ENCODE results near the gene GOLGA8M. TPM values are rescaled to one million over a fixed set of nuclear protein-coding genes. Genes with fewer than 3 reads are reported as not detected.
"Not testable (repeated sequence)": the region's sequence is repeated elsewhere in the genome, so short reads cannot be mapped to it uniquely, and the experiment has no call there.

Gene GOLGA8M
- total and polyA plus RNA-seq, 2 of the 8 experiments (the other 6 are each of a cell fraction or from before 2014, with no cell fraction given): not detected

DNA sequence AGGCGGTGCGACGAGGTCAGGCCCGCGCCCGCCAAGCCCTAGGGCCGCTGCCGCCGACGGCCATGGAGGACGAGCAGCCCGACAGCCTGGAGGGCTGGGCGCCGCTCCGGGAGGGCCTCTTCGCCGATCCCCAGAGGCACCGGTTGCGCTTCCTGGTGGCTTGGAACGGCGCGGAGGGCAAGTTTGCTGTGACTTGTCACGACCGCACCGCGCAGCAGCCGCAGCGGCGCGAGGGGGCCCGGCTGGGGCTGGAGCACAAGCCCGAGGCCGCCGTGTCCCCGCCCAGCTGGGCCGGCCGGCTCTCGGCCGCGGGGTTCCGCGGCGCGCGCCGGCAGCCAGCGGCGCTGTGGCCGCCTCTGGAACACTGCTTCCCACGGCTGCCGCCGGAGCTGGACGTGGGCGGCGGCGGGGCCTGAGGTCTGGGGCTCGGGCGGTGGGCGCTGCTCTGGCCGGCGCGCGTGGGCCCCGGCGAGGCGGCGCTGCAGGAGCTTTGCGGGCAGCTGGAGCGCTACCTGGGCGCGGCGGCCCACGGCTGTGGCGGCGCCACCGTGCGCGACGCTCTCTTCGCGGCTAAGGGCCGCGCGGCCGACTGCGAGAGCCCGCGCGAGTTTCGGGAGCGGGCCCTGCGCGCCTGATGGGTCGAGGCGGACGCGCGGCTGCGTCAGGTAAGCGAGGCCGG is 25.4 kb upstream of the GOLGA8M start:
- TF ChIP-seq KDM4A (IDR thresholded peaks at IDR 0.05; ENCODE audit: low read depth, low read length, severe bottlenecking): peak; percentile 40
- H3K23me2 ChIP-seq (ENCODE audit: low read depth, low read length); H3K23ac ChIP-seq (ENCODE audit: insufficient read length); H3K56ac ChIP-seq (replicated peaks; ENCODE audit: insufficient read length, low read depth, low read length); H3K4me1 ChIP-seq (replicated peaks in 1 of 4; ENCODE audit: control insufficient read depth in 3 of 4, insufficient read depth in 4 of 4, low read length in 3 of 4); H2BK12ac ChIP-seq (ENCODE audit: low read depth, low read length); H3K4ac ChIP-seq (replicated peaks; ENCODE audit: insufficient read length, low read depth, low read length); H2BK5ac ChIP-seq (ENCODE audit: low read depth, low read length); H2AFZ ChIP-seq (ENCODE audit: low read length); H2BK15ac ChIP-seq (ENCODE audit: low read length); FAIRE-seq; H3K36me3 ChIP-seq (ENCODE audit: control insufficient read depth in 2 of 4, insufficient read depth in 4 of 4, low read length in 3 of 4); H3K9ac ChIP-seq (replicated peaks in 1 of 4; ENCODE audit: extremely low read depth in 1 of 4, low read depth in 3 of 4, low read length in 3 of 4); H3K79me2 ChIP-seq (ENCODE audit: control insufficient read depth in 1 of 2, insufficient read depth in 2 of 2, low read length in 2 of 2); H3K27me3 ChIP-seq (replicated peaks in 1 of 4; ENCODE audit: control insufficient read depth in 3 of 4, extremely low read depth in 1 of 4, insufficient read depth in 3 of 4, low read length in 3 of 4); H3K79me1 ChIP-seq (ENCODE audit: low read depth, low read length); H4K8ac ChIP-seq (ENCODE audit: extremely low read depth, insufficient read depth, low read length); H3K27ac ChIP-seq (ENCODE audit: low read depth, low read length); H3K9me3 ChIP-seq (ENCODE audit: insufficient read depth in 2 of 2, low read depth in 1 of 2, low read length in 1 of 2); H4K20me1 ChIP-seq (replicated peaks in 1 of 2; ENCODE audit: control insufficient read depth in 1 of 2, insufficient read depth in 2 of 2, low read length in 2 of 2); H2BK120ac ChIP-seq (replicated peaks; ENCODE audit: low read depth, low read length); CTCF ChIA-PET (ENCODE audit: partially characterized antibody); H2AK5ac ChIP-seq (ENCODE audit: low read depth, low read length); H4K91ac ChIP-seq (replicated peaks; ENCODE audit: insufficient read length, low read length); H2BK20ac ChIP-seq (ENCODE audit: low read length); H3K14ac ChIP-seq (ENCODE audit: insufficient read length); H4K5ac ChIP-seq (ENCODE audit: insufficient read length, low read depth, low read length); H3K18ac ChIP-seq (ENCODE audit: extremely low read depth, low read length); POLR2A ChIA-PET (ENCODE audit: partially characterized antibody): not testable (repeated sequence)
- Histone ChIP-seq H3K4me3 (ENCODE audit: extremely low read depth in 1 of 4, insufficient read depth in 2 of 4, low read depth in 3 of 4, low read length in 4 of 4) (peak overlapping the region in 2 of 4 experiments; percentile 34 to 48; a peak in 5 of 8 replicates), H3K4me2 (ENCODE audit: insufficient read depth in 1 of 2, low read depth in 2 of 2, low read length in 2 of 2) (peak overlapping the region in 1 of 2 experiments; percentile 42; a peak in 2 of 4 replicates)
- WGBS, 2 experiments (ENCODE audit: extremely low coverage in 1 of 2, insufficient coverage in 1 of 2, insufficient read length in 1 of 2, insufficient replicate concordance in 2 of 2, low coverage in 1 of 2, low lambda C conversion rate in 2 of 2, missing lambda C conversion rate in 1 of 2): no CpG with 5 or more reads among the region's 101 CpGs
- DNase-seq (ENCODE audit: low read depth in 1 of 2, low spot score in 2 of 2): peak in 1 of 2 experiments; percentile 65

All from H1 (cell line).